Hepatocyte (in vitro differentiated cells): ENCODE results near the gene OSGIN1. TPM values are rescaled to one million over a fixed set of nuclear protein-coding genes. Genes with fewer than 3 reads are reported as not detected.

Source experiments
- DNase-seq: peaks from one replicate; pipeline ENCODE4 v3.0.0-alpha.2; 2016; ENCODE audit warnings: low spot score
- H2AFZ ChIP-seq: fragments of 200-600 bp; sonication (generic); 2 replicates; pipeline ENCODE4 v1.6.0; 2016; ENCODE audit warnings: antibody characterized with exemption, mild to moderate bottlenecking
- H3K27ac ChIP-seq: fragments of 200-600 bp; sonication (generic); 2 replicates; pipeline ENCODE4 v1.5.1; 2016; ENCODE audit warnings: mild to moderate bottlenecking
- H3K27me3 ChIP-seq: fragments of 200-600 bp; sonication (generic); 2 replicates; pipeline ENCODE4 v1.6.1; 2016
- H3K36me3 ChIP-seq: fragments of 200-600 bp; sonication (generic); replicated peaks from 2 replicates; pipeline ENCODE4 v1.5.1; 2016; ENCODE audit warnings: low read depth; ENCODE audit not compliant: insufficient read depth
- H3K4me1 ChIP-seq: fragments of 200-600 bp; sonication (generic); 2 replicates; pipeline ENCODE4 v1.5.1; 2016; ENCODE audit warnings: mild to moderate bottlenecking, moderate library complexity; ENCODE audit not compliant: insufficient read depth
- H3K4me2 ChIP-seq: fragments of 200-600 bp; sonication (generic); 2 replicates; pipeline ENCODE4 v1.6.0; 2016
- H3K4me3 ChIP-seq: fragments of 200-600 bp; sonication (generic); 2 replicates; pipeline ENCODE4 v1.5.1; 2016; ENCODE audit warnings: mild to moderate bottlenecking
- H3K79me2 ChIP-seq: fragments of 200-600 bp; sonication (generic); 2 replicates; pipeline ENCODE4 v1.6.0; 2017; ENCODE audit warnings: mild to moderate bottlenecking
- H3K9me2 ChIP-seq: fragments of 200-600 bp; sonication (generic); replicated peaks from 2 replicates; pipeline ENCODE4 v1.6.0; 2017; ENCODE audit warnings: mild to moderate bottlenecking; ENCODE audit not compliant: insufficient read depth
- H3K9me3 ChIP-seq: fragments of 200-600 bp; sonication (generic); 2 replicates; pipeline ENCODE4 v1.5.1; 2016; ENCODE audit warnings: low read depth, mild to moderate bottlenecking
- H4K20me1 ChIP-seq: fragments of 200-600 bp; sonication (generic); 2 replicates; pipeline ENCODE4 v1.6.0; 2016; ENCODE audit warnings: mild to moderate bottlenecking; ENCODE audit not compliant: insufficient read depth, poor library complexity, severe bottlenecking
- CTCF ChIP-seq: fragments of 200-600 bp; sonication (generic); IDR thresholded peaks from 2 replicates; pipeline ENCODE4 v1.5.1; 2016; ENCODE audit warnings: antibody characterized with exemption, mild to moderate bottlenecking; ENCODE audit not compliant: poor library complexity
- EZH2 ChIP-seq: fragments of 200-600 bp; sonication (generic); IDR thresholded peaks from 2 replicates; pipeline ENCODE4 v1.6.1; 2016; ENCODE audit warnings: antibody characterized with exemption, mild to moderate bottlenecking, borderline replicate concordance
- EZH2phosphoT487 ChIP-seq: fragments of 200-600 bp; sonication (generic); IDR thresholded peaks from one replicate; pipeline ENCODE4 v1.6.1; 2018; ENCODE audit warnings: antibody characterized with exemption, mild to moderate bottlenecking, low read depth, moderate library complexity; ENCODE audit not compliant: unreplicated experiment, severe bottlenecking
- WGBS: methylation state at CpG from one replicate; pipeline ENCODE4 v1.1.6; 2016; ENCODE audit warnings: low lambda C conversion rate; ENCODE audit errors: missing lambda C conversion rate; 5-methylcytosine and 5-hydroxymethylcytosine counted together
- polyA plus RNA-seq: library from polyadenylated mRNA; unstranded; fragments of >200 nt; fragmentation: Nextera tagmentation; extraction: Ambion mirVana; gene quantifications from 2 replicates; pipeline ENCODE4 v1.2.1, GENCODE V29; 2016
- total RNA-seq: library from RNA; depleted of rRNA; stranded (reverse); fragments of >200 nt; gene quantifications from 2 replicates; pipeline ENCODE4 v1.2.3, GENCODE V29; 2014

Gene OSGIN1
- total and polyA plus RNA-seq, 2 experiments from 2014 or later: 1.9 to 10.0 TPM

- no peaks in the 10 kb centered on the region for H3K27me3 ChIP-seq
- H3K9me3 ChIP-seq: no peaks in the 10 kb centered on the region
- peaks cover 29% of the 10 kb centered on the region for H4K20me1 ChIP-seq
- H3K27ac ChIP-seq: no peak overlapping the region
- H3K4me1 ChIP-seq: no peaks in the 10 kb centered on the region
- WGBS: 90% methylated on average over 8 of the region's 8 CpGs
- TF ChIP-seq CTCF (no peak), EZH2phosphoT487 (no peak), EZH2 (no peak)
- no peak overlapping the region for H3K4me2 ChIP-seq
- no peak overlapping the region for H3K4me3 ChIP-seq
- H3K79me2 ChIP-seq: peaks cover 42% of the 10 kb centered on the region
- no peak for DNase-seq
- no peak overlapping the region for H2AFZ ChIP-seq
- no peaks in the 10 kb centered on the region for H3K36me3 ChIP-seq
- H3K9me2 ChIP-seq: no peaks in the 10 kb centered on the region
These were observed 45.9 kb upstream of the OSGIN1 start for GRCh38 chr16:83907111-83907510.

GRCh38 chr16:83907631-83908250 lies 45.3 kb upstream of the OSGIN1 start:
- no peaks in the 10 kb centered on the region for H3K9me3 ChIP-seq
- H3K79me2 ChIP-seq: peaks cover 36% of the 10 kb centered on the region
- H3K4me3 ChIP-seq: no peak overlapping the region
- no peak for DNase-seq
- H4K20me1 ChIP-seq: peaks cover 24% of the 10 kb centered on the region
- H3K4me2 ChIP-seq: no peak overlapping the region
- H2AFZ ChIP-seq: no peak overlapping the region
- H3K27me3 ChIP-seq: no peaks in the 10 kb centered on the region
- H3K27ac ChIP-seq: no peak overlapping the region
- no peak for TF ChIP-seq CTCF
- no peak for TF ChIP-seq EZH2
- no peak for TF ChIP-seq EZH2phosphoT487
- H3K9me2 ChIP-seq: no peaks in the 10 kb centered on the region
- no peaks in the 10 kb centered on the region for H3K4me1 ChIP-seq
- WGBS: 90% methylated on average over 15 of the region's 15 CpGs
- H3K36me3 ChIP-seq: no peaks in the 10 kb centered on the region

GRCh38 chr16:83908798-83909197 lies 44.2 kb upstream of the OSGIN1 start:
- Histone ChIP-seq H2AFZ (no peak overlapping the region), H3K9me2 (no peaks in the 10 kb centered on the region), H3K4me1 (no peaks in the 10 kb centered on the region), H4K20me1 (peaks cover 16% of the 10 kb centered on the region), H3K4me3 (no peak overlapping the region), H3K27me3 (no peaks in the 10 kb centered on the region), H3K36me3 (no peaks in the 10 kb centered on the region), H3K79me2 (peaks cover 25% of the 10 kb centered on the region), H3K27ac (no peak overlapping the region), H3K4me2 (no peak overlapping the region), H3K9me3 (no peaks in the 10 kb centered on the region)
- WGBS: 96% methylated on average over 2 of the region's 2 CpGs
- TF ChIP-seq CTCF (no peak), EZH2phosphoT487 (no peak), EZH2 (no peak)
- DNase-seq: no peak
